A549 (cell line): Measurements from ENCODE around the gene ESRRG.

ENCODE experiments used
- JUN ChIP-seq, 2 experiments: fragments of >200 bp; sonication (Bioruptor Twin); formaldehyde crosslinking; IDR thresholded peaks; 2 replicates in 1 of 2; 3 replicates in 1 of 2; pipeline ENCODE4 v1.6.1; 2016 to 2017
- NFE2L2 ChIP-seq: fragments of 150-350 bp; conservative IDR thresholded peaks from 2 replicates; pipeline ENCODE4 v1.6.1; 2014; ENCODE audit warnings: low read length
- NR3C1 ChIP-seq: fragments of >200 bp; sonication (Bioruptor Twin); formaldehyde crosslinking; IDR thresholded peaks from 3 replicates; pipeline ENCODE4 v1.6.1; 2017
- POLR2A ChIP-seq: IDR thresholded peaks from 2 replicates; pipeline ENCODE4 v1.6.1; 2012; ENCODE audit warnings: mild to moderate bottlenecking, low read length
- RCOR1 ChIP-seq: fragments of 150-350 bp; IDR thresholded peaks from 2 replicates; pipeline ENCODE4 v1.6.1; 2014; ENCODE audit warnings: antibody characterized with exemption, low read length, low read depth
- SMC3 ChIP-seq: fragments of >200 bp; sonication (Bioruptor Twin); formaldehyde crosslinking; IDR thresholded peaks from 3 replicates; pipeline ENCODE4 v1.6.1; 2018; ENCODE audit warnings: inconsistent platforms
- ZC3H11A ChIP-seq: fragments of 450-650 bp; IDR thresholded peaks from 2 replicates; pipeline ENCODE4 v1.6.1; 2014; ENCODE audit warnings: antibody characterized with exemption, mild to moderate bottlenecking
- TF ChIP-seq, protein P1 (sequence below): fragments of >200 bp; sonication (Bioruptor Twin); formaldehyde crosslinking; IDR thresholded peaks from 3 replicates; pipeline ENCODE4 v1.5.1; 2016
- TF ChIP-seq, protein P2 (sequence below): fragments of 200-600 bp; sonication (generic); IDR thresholded peaks from 2 replicates; pipeline ENCODE4 v1.6.1; 2016; ENCODE audit warnings: antibody characterized with exemption, mild to moderate bottlenecking, moderate library complexity
- TF ChIP-seq, protein P3 (sequence below): IDR thresholded peaks from 2 replicates; pipeline ENCODE4 v1.6.1; 2012
- TF ChIP-seq, protein P4 (sequence below): fragments of 450-650 bp; IDR thresholded peaks from 2 replicates; pipeline ENCODE4 v1.6.1; 2014; ENCODE audit warnings: antibody characterized with exemption
- TF ChIP-seq, protein P5 (sequence below): IDR thresholded peaks from 2 replicates; pipeline ENCODE4 v1.6.1; 2012
- TF ChIP-seq, protein P6 (sequence below): IDR thresholded peaks from 2 replicates; pipeline ENCODE4 v1.6.1; 2012; ENCODE audit warnings: low read depth, borderline replicate concordance
- TF ChIP-seq, protein P7 (sequence below): fragments of 250-450 bp; sonication (Bioruptor Pico); IDR thresholded peaks from 2 replicates; pipeline ENCODE4 v1.5.0; 2020; ENCODE audit warnings: low read depth, mild to moderate bottlenecking, moderate library complexity

DNA sequence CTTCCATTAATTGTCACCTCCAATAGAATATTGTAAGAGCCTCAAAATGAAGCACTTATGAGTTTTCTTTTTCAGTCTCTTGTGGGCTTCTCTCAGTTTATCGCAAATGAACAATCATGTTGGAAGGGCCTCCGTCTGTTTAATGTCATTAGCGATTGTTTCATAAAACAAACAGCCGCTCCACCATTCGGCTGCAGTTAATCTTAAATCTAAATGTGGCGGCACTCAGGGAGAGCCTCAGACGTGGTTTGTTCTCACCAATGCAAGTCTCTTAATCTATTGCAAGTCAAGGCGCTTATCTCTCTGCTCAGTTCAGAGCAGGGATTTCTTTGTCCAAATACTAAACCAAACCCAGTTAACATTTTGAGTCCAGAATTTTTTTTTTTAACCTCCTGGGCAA is 34.9 kb upstream of the ESRRG start:
- TF ChIP-seq, protein P1, sequence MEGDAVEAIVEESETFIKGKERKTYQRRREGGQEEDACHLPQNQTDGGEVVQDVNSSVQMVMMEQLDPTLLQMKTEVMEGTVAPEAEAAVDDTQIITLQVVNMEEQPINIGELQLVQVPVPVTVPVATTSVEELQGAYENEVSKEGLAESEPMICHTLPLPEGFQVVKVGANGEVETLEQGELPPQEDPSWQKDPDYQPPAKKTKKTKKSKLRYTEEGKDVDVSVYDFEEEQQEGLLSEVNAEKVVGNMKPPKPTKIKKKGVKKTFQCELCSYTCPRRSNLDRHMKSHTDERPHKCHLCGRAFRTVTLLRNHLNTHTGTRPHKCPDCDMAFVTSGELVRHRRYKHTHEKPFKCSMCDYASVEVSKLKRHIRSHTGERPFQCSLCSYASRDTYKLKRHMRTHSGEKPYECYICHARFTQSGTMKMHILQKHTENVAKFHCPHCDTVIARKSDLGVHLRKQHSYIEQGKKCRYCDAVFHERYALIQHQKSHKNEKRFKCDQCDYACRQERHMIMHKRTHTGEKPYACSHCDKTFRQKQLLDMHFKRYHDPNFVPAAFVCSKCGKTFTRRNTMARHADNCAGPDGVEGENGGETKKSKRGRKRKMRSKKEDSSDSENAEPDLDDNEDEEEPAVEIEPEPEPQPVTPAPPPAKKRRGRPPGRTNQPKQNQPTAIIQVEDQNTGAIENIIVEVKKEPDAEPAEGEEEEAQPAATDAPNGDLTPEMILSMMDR, result no peak
- TF ChIP-seq, protein P2, sequence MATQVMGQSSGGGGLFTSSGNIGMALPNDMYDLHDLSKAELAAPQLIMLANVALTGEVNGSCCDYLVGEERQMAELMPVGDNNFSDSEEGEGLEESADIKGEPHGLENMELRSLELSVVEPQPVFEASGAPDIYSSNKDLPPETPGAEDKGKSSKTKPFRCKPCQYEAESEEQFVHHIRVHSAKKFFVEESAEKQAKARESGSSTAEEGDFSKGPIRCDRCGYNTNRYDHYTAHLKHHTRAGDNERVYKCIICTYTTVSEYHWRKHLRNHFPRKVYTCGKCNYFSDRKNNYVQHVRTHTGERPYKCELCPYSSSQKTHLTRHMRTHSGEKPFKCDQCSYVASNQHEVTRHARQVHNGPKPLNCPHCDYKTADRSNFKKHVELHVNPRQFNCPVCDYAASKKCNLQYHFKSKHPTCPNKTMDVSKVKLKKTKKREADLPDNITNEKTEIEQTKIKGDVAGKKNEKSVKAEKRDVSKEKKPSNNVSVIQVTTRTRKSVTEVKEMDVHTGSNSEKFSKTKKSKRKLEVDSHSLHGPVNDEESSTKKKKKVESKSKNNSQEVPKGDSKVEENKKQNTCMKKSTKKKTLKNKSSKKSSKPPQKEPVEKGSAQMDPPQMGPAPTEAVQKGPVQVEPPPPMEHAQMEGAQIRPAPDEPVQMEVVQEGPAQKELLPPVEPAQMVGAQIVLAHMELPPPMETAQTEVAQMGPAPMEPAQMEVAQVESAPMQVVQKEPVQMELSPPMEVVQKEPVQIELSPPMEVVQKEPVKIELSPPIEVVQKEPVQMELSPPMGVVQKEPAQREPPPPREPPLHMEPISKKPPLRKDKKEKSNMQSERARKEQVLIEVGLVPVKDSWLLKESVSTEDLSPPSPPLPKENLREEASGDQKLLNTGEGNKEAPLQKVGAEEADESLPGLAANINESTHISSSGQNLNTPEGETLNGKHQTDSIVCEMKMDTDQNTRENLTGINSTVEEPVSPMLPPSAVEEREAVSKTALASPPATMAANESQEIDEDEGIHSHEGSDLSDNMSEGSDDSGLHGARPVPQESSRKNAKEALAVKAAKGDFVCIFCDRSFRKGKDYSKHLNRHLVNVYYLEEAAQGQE, result no peak
- TF ChIP-seq, protein P3, sequence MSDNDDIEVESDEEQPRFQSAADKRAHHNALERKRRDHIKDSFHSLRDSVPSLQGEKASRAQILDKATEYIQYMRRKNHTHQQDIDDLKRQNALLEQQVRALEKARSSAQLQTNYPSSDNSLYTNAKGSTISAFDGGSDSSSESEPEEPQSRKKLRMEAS, result no peak
- no peak for TF ChIP-seq POLR2A
- TF ChIP-seq NFE2L2, result no peak
- no peak for TF ChIP-seq SMC3
- TF ChIP-seq, protein P4, sequence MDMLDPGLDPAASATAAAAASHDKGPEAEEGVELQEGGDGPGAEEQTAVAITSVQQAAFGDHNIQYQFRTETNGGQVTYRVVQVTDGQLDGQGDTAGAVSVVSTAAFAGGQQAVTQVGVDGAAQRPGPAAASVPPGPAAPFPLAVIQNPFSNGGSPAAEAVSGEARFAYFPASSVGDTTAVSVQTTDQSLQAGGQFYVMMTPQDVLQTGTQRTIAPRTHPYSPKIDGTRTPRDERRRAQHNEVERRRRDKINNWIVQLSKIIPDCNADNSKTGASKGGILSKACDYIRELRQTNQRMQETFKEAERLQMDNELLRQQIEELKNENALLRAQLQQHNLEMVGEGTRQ, result no peak
- TF ChIP-seq, protein P5, sequence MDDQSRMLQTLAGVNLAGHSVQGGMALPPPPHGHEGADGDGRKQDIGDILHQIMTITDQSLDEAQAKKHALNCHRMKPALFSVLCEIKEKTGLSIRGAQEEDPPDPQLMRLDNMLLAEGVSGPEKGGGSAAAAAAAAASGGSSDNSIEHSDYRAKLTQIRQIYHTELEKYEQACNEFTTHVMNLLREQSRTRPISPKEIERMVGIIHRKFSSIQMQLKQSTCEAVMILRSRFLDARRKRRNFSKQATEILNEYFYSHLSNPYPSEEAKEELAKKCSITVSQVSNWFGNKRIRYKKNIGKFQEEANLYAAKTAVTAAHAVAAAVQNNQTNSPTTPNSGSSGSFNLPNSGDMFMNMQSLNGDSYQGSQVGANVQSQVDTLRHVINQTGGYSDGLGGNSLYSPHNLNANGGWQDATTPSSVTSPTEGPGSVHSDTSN, result no peak
- no peak for TF ChIP-seq RCOR1
- TF ChIP-seq JUN (IDR thresholded peaks at IDR 0.05), result no peak
- TF ChIP-seq, protein P6, sequence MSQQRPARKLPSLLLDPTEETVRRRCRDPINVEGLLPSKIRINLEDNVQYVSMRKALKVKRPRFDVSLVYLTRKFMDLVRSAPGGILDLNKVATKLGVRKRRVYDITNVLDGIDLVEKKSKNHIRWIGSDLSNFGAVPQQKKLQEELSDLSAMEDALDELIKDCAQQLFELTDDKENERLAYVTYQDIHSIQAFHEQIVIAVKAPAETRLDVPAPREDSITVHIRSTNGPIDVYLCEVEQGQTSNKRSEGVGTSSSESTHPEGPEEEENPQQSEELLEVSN, result no peak
- TF ChIP-seq ZC3H11A, result no peak
- TF ChIP-seq, protein P7, sequence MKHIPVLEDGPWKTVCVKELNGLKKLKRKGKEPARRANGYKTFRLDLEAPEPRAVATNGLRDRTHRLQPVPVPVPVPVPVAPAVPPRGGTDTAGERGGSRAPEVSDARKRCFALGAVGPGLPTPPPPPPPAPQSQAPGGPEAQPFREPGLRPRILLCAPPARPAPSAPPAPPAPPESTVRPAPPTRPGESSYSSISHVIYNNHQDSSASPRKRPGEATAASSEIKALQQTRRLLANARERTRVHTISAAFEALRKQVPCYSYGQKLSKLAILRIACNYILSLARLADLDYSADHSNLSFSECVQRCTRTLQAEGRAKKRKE (CRISPR knock-in tag), result no peak
- no peak for TF ChIP-seq NR3C1
